NCI-H146 treated with DMSO at 0.1 percent for 48 hours (cell line): ENCODE measurements around the gene ZNFX1.
"Not testable (repeated sequence)": the region's sequence is repeated elsewhere in the genome, so short reads cannot be mapped to it uniquely, and the experiment has no call there.

Experiments
- DNase-seq: peaks from one replicate; lab custom pipeline; 2025; ENCODE audit not compliant: unreplicated experiment; lab: John Stamatoyannopoulos, UW

Gene ZNFX1

DNA sequence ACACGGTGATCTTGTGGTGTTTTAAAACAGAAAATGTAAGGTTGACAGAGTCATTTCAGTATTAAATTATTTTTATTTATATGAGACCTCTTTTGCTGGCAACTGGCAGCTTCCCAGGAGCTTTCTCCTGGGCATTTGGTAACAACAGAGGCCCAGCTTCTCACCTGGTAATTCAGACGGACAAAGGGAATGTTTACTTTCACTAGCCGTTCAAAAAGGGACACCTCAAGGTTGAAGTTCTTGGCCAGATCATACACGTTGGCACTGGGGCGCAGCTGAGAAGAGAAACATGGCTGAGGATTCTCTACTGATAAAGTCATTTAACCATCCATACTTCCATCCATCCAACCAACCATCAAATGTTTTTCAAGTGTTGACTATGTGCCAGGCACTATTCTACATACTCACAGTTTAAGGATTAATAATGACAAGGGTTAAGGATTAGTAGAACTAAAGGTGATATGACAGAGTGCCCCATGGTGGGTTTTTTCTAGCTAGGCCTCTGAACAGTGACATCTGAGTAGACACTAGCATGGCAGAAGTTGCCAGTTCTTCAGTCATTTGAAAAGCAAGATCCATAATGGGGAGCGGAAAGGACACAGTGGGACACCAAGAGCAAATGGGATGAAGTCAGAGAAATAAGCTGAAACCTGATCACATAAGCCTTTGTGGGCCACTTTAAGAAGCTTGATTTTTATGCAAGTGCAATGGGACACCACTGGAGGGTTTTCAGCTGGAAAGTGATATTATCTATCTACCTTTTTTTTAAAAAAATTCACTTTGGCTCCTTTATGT lies 25.1 kb downstream of the ZNFX1 start:
- DNase-seq: no peak

DNA sequence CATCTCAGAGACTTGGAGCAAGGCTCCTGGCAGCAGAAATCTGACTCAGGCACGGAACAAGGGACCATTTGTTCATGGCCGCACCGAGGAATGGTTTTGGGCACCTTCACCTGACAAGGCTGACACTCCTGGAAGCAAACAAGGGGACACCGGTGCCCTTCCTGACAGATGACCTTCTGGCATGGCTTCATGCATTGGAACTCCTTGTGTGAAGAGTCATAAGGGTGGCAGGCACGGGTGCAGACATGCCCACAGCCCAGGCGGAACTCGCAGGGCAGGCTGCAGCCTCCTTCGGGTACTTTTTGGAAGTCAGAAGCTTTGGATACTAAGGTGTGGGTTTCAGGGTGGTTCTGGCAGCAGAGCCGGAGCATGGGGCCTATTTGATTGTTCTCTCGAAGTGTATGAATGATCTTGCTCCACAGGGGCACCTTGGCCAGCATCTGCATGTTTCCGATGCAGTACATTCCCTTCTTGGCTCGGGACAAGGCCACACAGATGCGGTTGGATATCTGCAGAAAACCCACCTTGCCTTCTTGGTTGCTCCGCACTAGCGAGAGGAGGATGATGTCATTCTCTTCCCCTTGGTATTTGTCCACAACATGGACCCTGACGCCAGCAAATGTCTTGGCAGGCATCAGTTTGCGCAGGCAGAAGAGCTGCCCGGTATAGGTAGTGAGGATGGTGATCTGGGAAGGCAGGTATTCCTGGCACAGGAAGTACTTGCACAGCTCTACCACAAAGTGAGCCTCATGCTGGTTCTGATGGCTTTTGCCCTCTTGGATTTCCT lies 28.8 kb downstream of the ZNFX1 start:
- DNase-seq: no peak

- no peak for DNase-seq
Measured at GRCh38 chr20:49248301-49248700, 29.6 kb downstream of the ZNFX1 start.

- DNase-seq: no peak
Measured at GRCh38 chr20:49247792-49248191, 30.1 kb downstream of the ZNFX1 start.

GRCh38 chr20:49247169-49247723 lies 30.6 kb downstream of the ZNFX1 start:
- DNase-seq: no peak

DNA sequence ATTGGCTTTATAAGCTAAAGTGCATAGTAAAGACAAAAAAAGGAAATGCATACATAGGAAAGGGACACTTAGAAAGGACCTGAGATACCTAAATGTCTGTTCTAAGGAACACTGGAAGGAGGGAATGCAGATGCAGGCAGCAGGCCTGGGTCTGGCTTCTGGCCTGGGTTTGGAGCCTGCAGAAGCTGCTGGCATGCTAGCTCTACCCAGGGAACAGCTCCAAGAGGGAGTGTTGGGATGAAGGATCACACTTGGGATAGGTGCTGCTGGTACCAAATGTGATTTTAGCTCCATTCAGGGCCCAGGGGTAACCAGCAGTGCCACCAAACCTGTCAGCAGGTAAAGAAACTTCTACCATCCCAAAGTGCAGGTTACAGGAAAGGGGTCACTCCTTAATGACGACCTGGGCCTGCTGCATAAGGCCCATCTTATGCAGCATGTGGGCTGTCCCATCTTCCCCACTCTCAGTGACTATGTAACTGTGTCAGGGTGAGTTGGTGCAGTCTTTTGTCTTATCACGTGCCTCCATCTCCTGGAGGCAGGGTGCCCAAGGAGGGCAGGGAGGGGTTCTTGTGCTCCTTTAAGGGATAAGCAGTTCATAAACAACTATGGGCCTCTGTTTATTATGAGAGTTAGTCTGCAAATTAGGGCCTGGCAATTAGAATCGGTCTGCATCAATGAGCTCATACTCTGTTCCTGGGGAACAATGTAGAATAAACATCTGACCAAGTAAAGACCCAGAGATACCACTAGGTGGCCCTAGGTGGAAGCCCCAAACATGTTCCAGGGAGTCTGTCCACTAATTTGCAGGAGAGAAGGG lies 31.7 kb downstream of the ZNFX1 start:
- peak; percentile 31 for DNase-seq

- DNase-seq: peak; percentile 72
Measured at GRCh38 chr20:49237531-49237930, 40.3 kb downstream of the ZNFX1 start.

DNA sequence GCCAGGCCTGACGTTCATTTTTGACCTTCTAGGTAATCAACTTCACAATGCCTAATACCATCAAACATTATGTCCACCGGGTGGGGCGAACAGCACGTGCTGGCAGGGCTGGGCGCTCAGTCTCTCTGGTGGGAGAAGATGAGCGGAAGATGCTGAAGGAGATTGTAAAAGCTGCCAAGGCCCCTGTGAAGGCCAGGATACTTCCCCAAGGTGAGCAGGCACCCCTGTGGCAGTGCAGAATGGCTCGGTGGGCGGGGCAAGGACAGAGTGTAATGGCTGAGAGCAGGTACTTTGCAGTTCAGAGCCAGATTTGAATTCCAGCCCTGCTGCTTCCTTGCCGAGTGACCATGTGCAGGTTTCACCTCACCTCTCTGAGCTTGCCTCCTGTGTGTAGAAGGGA lies 41.6 kb downstream of the ZNFX1 start:
- DNase-seq: no peak

- no peak for DNase-seq
Measured at GRCh38 chr20:49234831-49235230, 43.0 kb downstream of the ZNFX1 start.

- no peak for DNase-seq
Measured at GRCh38 chr20:49233226-49233625, 44.6 kb downstream of the ZNFX1 start.

DNA sequence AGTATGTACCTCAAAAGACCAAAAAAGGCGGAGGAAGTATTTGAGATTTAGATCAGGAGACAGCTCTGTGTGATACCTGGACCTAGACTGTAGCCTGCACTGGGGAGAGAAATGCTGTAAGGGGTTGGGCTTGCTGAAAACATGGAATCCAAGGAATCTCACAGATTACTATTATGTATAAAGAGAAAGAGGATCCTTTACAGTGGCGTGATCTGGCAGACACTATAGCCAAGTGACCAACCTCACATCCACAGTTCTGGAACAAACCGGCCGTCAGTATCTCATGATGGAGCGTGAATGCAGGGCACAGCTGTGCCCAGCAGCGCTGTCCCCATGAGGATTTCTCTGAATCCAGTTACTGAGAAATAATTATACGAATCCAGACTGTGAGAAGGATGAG lies 46.4 kb downstream of the ZNFX1 start:
- DNase-seq: no peak

- no peak for DNase-seq
Measured at GRCh38 chr20:49230561-49231133, 47.2 kb downstream of the ZNFX1 start.

GRCh38 chr20:49230021-49230420 lies 47.8 kb downstream of the ZNFX1 start:
- no peak for DNase-seq

DNA sequence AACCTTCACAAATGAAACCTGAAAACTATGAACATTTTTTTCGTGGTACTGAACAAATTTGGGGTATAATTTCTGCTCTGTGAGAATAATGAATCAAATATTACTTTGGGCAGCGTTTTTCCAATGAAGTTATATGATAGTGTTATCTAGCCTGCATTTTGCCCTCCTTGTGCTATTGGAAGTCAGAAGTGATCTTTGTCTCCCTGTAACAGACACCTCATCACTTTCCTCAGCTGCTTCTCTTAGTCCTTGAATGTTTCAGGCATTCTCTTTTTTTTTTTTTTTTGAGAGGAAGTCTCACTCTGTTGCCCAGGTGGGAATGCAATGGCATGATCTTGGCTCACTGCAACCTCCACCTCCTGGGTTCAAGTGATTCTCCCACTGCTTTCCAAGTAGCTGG lies 48.5 kb downstream of the ZNFX1 start:
- no peak for DNase-seq

GRCh38 chr20:49228676-49229075 lies 49.2 kb downstream of the ZNFX1 start:
- DNase-seq: no peak

DNA sequence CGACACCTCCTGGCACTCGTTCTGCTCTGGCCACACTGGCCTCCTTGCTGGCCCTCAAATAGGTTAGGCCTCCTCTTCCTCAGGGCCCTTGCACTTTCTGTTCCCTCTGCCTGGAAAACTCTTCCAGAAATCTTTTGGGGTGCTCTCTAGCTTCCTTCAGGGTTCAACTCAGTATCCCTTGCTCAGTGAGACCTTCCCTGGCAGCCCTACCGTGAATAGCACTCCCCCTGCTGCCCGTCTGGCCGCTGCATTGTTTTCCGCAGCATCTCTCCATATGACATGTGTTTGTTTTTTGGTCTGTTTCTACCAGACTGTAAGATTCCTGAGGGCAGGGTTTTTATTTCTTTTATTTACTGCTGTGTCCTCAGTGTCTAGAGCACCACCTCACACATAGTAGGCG lies 52.0 kb downstream of the ZNFX1 start:
- DNase-seq: no peak

GRCh38 chr20:49219924-49220831 lies 57.7 kb downstream of the ZNFX1 start:
- DNase-seq: no peak

DNA sequence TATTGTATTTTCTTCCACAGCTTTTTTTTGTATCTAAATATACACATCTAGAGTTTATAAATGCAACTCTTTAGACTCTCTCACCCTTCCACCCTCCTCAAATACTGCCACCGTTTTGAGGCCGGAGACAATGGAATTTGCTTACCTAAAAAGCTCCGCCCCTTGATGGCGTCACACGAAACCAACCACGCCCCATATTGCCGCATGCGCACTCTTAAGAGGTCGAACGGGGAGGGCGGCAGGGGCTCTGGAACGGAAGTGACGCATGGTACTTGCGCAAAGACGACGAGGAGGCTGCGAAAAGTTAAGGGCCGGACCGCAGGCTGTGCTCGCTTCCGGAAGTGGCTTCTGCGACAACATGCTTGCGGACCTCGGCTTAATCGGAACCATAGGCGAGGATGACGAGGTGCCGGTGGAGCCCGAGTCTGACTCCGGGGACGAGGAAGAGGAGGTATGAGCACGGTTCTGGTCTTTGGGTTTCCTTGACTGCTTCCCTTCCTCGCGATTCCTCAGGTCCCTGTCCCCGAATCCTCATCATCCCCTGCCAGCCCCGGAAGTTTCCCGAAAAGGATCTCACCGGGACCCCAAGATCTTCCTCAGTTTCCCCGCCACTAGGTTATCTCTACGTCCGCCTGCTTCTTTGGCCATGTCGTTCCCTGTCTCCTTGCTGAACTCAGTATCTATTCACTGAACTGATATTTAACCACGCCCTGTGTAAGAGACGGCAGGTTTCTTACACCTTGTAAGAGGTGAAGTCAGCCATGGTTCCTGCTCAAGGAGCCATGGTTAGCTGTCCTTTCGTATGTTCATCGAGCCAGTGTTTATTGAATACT lies 58.5 kb downstream of the ZNFX1 start, which contains the start of gene DDX27:
Gene DDX27 (plus strand): TSS at position 326 of the 833 bp plus-strand sequence. CDS start 33 bp downstream, at position 359.
- peak; percentile 97 for DNase-seq

- DNase-seq: not testable (repeated sequence)
Measured at GRCh38 chr20:49218739-49219090, 59.1 kb downstream of the ZNFX1 start.
